Mucosa of descending colon (tissue), 3 donors: ENCODE results near the gene CEBPB. TPM values are rescaled to one million over a fixed set of nuclear protein-coding genes. Genes with fewer than 3 reads are reported as not detected.

Source experiments
- ATAC-seq: fragments of 200-7000 bp; cut with Tn5 transposase; one replicate; pipeline ENCODE4 v1.9.1; 2020; ENCODE audit warnings: mild to moderate bottlenecking, moderate library complexity
- DNase-seq, 3 donors: peaks; one replicate each; pipeline ENCODE4 v3.0.0-alpha.2; 2020
- H3K36me3 ChIP-seq: fragments of 200-600 bp; one replicate; pipeline ENCODE4 v1.8.0; 2021; ENCODE audit warnings: low read depth, mild to moderate bottlenecking
- H3K4me1 ChIP-seq: fragments of 200-600 bp; one replicate; pipeline ENCODE4 v1.8.0; 2021; ENCODE audit warnings: low read depth, mild to moderate bottlenecking
- H3K4me3 ChIP-seq: fragments of 200-600 bp; one replicate; pipeline ENCODE4 v1.8.0; 2021; ENCODE audit warnings: mild to moderate bottlenecking
- H3K9me3 ChIP-seq: fragments of 200-600 bp; one replicate; pipeline ENCODE4 v1.8.0; 2021; ENCODE audit warnings: mild to moderate bottlenecking
- CTCF ChIP-seq: fragments of 200-600 bp; IDR thresholded peaks from one replicate; pipeline ENCODE4 v1.8.0; 2022; ENCODE audit warnings: antibody characterized with exemption, mild to moderate bottlenecking
- intact Hi-C, 2 donors: fragments of 100-400 bp; cut with DNase I in 1 of 2; cut with micrococcal nuclease in 1 of 2; formaldehyde crosslinking; loops; one replicate each; pipeline versions ENCODE4 v1.11.0 to v1.11.1; 2022; cut with DNase I, micrococcal nuclease
- total RNA-seq, 3 donors: library from RNA; stranded (reverse); fragmentation: NEBNext Ultra II Directional in 2 of 3; extraction: Animal tissue kit (Norgen Biotek cat#: 25700) in 2 of 3; gene quantifications; one replicate each; pipeline versions ENCODE4 v1.2.1 to v1.2.4, GENCODE V29; 2021 to 2023
- donor health status: DM: no; HTN: no; CAD: no; lungs with moderate emphysema.
- donor health status: DM: no; HTN: no; CAD: no.
- donor health status: DM: no; HTN: yes; CAD: no.

Gene CEBPB
- total RNA-seq, 3 donors from 2014 or later: 20.2 to 86.7 (median 41.3) TPM

DNA sequence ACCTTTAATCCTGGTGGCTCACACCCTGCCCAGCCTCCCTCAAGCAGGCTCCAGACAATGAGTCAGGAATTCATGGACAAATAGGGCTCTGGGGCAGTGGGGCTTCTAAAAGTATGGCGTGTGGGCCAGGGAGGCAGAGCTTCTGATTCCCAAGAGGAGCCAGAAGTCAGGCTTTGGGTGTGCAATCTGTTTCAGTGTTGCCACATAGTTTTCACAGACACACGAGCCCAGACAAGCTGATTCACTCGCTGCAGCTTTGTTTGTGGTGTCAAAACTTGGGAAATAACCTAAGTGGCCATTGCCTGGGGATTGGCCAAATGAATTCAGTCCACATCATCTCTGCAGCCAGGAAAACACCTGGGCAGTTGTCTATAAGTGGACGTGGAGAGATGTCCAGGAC is 46.3 kb upstream of the CEBPB start:
- Histone ChIP-seq H3K4me1 (peaks cover 10% of the 10 kb centered on the region), H3K36me3 (peaks cover 7% of the 10 kb centered on the region), H3K4me3 (no peak overlapping the region), H3K9me3 (no peaks in the 10 kb centered on the region)
- no peak for TF ChIP-seq CTCF
- intact Hi-C loops: no loop called here
- peak; percentile 9 for ATAC-seq
- DNase-seq: no peak

- intact Hi-C loops: no loop called here
- no peak for ATAC-seq
- TF ChIP-seq CTCF: no peak
- no peak for DNase-seq
- no peak overlapping the region for H3K4me3 ChIP-seq
- H3K9me3 ChIP-seq: no peaks in the 10 kb centered on the region
- peaks cover 21% of the 10 kb centered on the region for H3K4me1 ChIP-seq
- H3K36me3 ChIP-seq: peaks cover 7% of the 10 kb centered on the region
Measured at GRCh38 chr20:50145566-50145965, 45.1 kb upstream of the CEBPB start.

DNA sequence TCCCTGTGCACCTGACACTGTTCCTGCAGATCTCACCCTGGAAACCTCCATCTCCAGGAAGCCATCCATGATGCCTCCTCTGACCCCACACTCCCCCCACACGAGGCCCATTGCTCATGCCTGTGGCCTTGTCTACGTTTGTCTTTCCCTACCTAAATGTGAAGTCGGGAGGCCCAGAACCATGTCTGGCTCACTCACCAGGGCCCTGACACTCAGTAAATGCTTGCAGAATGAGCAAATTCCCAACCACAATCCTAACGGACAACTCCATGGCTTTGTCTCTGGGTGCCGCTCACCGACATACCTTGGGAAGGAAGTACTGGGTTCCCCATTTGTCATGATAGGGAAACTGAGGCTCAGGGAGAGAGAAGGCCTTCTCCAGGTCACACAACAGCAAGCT is 44.4 kb upstream of the CEBPB start:
- peaks cover 27% of the 10 kb centered on the region for H3K4me1 ChIP-seq
- intact Hi-C loops: no loop called here
- H3K9me3 ChIP-seq: no peaks in the 10 kb centered on the region
- H3K4me3 ChIP-seq: no peak overlapping the region
- no peak for TF ChIP-seq CTCF
- no peak for DNase-seq
- H3K36me3 ChIP-seq: peaks cover 7% of the 10 kb centered on the region
- no peak for ATAC-seq

DNA sequence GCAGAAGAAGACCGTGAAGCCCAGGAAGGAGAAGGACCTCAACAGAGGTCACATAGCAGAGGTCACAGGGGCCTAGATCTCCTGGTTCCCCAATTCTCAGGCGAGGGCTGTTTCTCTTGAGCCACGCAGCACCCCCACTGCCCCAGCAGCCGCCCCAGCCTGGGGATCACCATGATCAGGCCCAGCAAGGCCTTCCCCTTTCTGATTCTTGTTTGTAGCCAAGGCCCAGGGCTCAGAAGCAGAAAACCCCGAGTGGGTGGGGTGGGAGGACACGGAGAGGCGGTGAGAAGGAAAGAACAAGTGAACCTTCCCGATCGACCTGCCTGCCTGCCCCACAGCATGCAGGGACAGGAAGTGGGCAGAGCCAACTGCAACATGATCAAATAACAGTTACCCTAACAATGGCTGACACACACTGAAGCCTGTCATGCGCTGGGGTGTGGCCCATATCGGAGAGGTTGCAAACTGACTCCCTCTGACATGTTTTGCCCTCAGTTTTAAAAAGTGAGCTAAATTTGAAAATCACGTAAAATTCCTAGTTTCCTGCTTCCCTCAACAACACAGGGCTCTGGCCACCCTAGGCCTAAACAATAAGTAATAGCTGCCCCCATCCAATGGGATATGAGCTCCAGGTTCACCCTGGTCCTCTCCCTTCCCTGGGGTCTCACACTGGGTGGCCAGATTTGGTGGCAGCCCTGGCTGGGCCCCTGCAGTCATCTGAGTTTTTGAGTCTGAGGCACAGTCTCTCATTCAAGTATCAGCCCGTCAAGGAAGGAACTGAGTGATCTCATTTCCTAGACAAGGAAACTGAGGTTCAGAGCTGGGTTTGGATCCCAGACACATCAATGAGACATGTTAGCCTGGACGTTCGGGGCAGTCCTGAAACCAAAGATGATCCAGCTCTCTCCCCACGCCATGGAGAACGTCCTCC is 43.6 kb upstream of the CEBPB start:
- Histone ChIP-seq H3K4me1 (peaks cover 35% of the 10 kb centered on the region), H3K36me3 (peaks cover 7% of the 10 kb centered on the region), H3K4me3 (no peak overlapping the region), H3K9me3 (no peaks in the 10 kb centered on the region)
- ATAC-seq (peak; percentile 72), DNase-seq (peak; percentile 62 to 78 (median 68))
- no peak for TF ChIP-seq CTCF
- intact Hi-C loops: no loop called here

- peak in 1 of 3 donors; percentile 49 for DNase-seq
- ATAC-seq: no peak
- TF ChIP-seq CTCF: no peak
- Histone ChIP-seq H3K36me3 (no peaks in the 10 kb centered on the region), H3K4me3 (no peak overlapping the region), H3K4me1 (peaks cover 39% of the 10 kb centered on the region), H3K9me3 (no peaks in the 10 kb centered on the region)
- intact Hi-C loops: no loop called here
Measured at GRCh38 chr20:50149481-50150254, 41.0 kb upstream of the CEBPB start.
